Neural cell (in vitro differentiated cells): Measurements from ENCODE around the gene KCTD16.

Experiments used
- EP300 ChIP-seq: fragments of 450-650 bp; conservative IDR thresholded peaks from 2 replicates; pipeline ENCODE4 v1.6.1; 2014; ENCODE audit warnings: antibody characterized with exemption, mild to moderate bottlenecking, moderate library complexity; ENCODE audit not compliant: poor library complexity, severe bottlenecking
- EZH2 ChIP-seq: fragments of 200-600, 300-800 bp; shearing (Covaris generic), sonication (generic); IDR thresholded peaks from 2 replicates; pipeline ENCODE4 v1.6.1; 2014; ENCODE audit warnings: antibody characterized with exemption, low read length, borderline replicate concordance, mild to moderate bottlenecking; ENCODE audit not compliant: insufficient read depth, poor library complexity, severe bottlenecking
- MXI1 ChIP-seq: fragments of 450-650 bp; conservative IDR thresholded peaks from 2 replicates; pipeline ENCODE4 v1.6.1; 2014; ENCODE audit warnings: antibody characterized with exemption, mild to moderate bottlenecking; ENCODE audit not compliant: poor library complexity, severe bottlenecking
- POLR2AphosphoS5 ChIP-seq: IDR thresholded peaks from 2 replicates; pipeline ENCODE4 v1.6.1; 2012
- RAD21 ChIP-seq: fragments of 450-650 bp; conservative IDR thresholded peaks from 2 replicates; pipeline ENCODE4 v1.6.1; 2014; ENCODE audit warnings: antibody characterized with exemption, mild to moderate bottlenecking, moderate library complexity
- SMC3 ChIP-seq: fragments of 450-650 bp; conservative IDR thresholded peaks from 2 replicates; pipeline ENCODE4 v1.6.1; 2014; ENCODE audit warnings: antibody characterized with exemption, mild to moderate bottlenecking, moderate library complexity; ENCODE audit not compliant: poor library complexity
- TAF1 ChIP-seq: IDR thresholded peaks from 2 replicates; pipeline ENCODE4 v1.6.1; 2012; ENCODE audit warnings: low read depth
- TF ChIP-seq, protein P1 (sequence below): fragments of 450-650 bp; IDR thresholded peaks from 2 replicates; pipeline ENCODE4 v1.5.1; 2014; ENCODE audit warnings: antibody characterized with exemption, mild to moderate bottlenecking, moderate library complexity; ENCODE audit not compliant: poor library complexity, severe bottlenecking
- TF ChIP-seq, protein P2 (sequence below): IDR thresholded peaks from 2 replicates; pipeline ENCODE4 v1.6.1; 2012; ENCODE audit warnings: borderline replicate concordance

DNA sequence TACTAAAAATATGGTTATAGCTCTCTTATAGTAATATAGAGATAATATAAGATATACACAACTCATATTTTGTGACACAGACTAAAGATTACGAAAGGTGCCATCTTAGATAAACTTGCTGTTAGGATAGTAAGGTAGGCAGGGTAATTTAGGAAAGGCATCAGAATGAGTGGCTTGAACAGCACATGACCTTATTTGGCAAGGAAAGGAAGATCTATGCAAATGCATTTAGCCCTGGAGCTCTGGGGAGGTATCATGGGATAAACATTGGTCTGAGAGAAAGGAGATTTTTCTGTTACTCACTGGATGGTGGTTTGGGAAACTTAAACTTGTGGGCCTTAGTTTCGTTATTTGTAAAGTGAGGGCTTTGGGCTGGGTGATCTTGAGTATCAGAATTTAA lies 65.8 kb downstream of the KCTD16 start:
- TF ChIP-seq, protein P1, sequence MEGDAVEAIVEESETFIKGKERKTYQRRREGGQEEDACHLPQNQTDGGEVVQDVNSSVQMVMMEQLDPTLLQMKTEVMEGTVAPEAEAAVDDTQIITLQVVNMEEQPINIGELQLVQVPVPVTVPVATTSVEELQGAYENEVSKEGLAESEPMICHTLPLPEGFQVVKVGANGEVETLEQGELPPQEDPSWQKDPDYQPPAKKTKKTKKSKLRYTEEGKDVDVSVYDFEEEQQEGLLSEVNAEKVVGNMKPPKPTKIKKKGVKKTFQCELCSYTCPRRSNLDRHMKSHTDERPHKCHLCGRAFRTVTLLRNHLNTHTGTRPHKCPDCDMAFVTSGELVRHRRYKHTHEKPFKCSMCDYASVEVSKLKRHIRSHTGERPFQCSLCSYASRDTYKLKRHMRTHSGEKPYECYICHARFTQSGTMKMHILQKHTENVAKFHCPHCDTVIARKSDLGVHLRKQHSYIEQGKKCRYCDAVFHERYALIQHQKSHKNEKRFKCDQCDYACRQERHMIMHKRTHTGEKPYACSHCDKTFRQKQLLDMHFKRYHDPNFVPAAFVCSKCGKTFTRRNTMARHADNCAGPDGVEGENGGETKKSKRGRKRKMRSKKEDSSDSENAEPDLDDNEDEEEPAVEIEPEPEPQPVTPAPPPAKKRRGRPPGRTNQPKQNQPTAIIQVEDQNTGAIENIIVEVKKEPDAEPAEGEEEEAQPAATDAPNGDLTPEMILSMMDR: no peak
- TF ChIP-seq, protein P2, sequence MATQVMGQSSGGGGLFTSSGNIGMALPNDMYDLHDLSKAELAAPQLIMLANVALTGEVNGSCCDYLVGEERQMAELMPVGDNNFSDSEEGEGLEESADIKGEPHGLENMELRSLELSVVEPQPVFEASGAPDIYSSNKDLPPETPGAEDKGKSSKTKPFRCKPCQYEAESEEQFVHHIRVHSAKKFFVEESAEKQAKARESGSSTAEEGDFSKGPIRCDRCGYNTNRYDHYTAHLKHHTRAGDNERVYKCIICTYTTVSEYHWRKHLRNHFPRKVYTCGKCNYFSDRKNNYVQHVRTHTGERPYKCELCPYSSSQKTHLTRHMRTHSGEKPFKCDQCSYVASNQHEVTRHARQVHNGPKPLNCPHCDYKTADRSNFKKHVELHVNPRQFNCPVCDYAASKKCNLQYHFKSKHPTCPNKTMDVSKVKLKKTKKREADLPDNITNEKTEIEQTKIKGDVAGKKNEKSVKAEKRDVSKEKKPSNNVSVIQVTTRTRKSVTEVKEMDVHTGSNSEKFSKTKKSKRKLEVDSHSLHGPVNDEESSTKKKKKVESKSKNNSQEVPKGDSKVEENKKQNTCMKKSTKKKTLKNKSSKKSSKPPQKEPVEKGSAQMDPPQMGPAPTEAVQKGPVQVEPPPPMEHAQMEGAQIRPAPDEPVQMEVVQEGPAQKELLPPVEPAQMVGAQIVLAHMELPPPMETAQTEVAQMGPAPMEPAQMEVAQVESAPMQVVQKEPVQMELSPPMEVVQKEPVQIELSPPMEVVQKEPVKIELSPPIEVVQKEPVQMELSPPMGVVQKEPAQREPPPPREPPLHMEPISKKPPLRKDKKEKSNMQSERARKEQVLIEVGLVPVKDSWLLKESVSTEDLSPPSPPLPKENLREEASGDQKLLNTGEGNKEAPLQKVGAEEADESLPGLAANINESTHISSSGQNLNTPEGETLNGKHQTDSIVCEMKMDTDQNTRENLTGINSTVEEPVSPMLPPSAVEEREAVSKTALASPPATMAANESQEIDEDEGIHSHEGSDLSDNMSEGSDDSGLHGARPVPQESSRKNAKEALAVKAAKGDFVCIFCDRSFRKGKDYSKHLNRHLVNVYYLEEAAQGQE: no peak
- no peak for TF ChIP-seq EZH2
- TF ChIP-seq RAD21: no peak
- TF ChIP-seq POLR2AphosphoS5: no peak
- no peak for TF ChIP-seq TAF1
- TF ChIP-seq SMC3: no peak
- TF ChIP-seq EP300: no peak
- TF ChIP-seq MXI1: no peak
